NCI-H1436 (cell line): Measurements from ENCODE around the gene IL34.
"Not testable (repeated sequence)": the region's sequence is repeated elsewhere in the genome, so short reads cannot be mapped to it uniquely, and the experiment has no call there.

Experiments used
- DNase-seq: peaks from one replicate; lab custom pipeline; 2025; lab: John Stamatoyannopoulos, UW

IL34 gene

DNA sequence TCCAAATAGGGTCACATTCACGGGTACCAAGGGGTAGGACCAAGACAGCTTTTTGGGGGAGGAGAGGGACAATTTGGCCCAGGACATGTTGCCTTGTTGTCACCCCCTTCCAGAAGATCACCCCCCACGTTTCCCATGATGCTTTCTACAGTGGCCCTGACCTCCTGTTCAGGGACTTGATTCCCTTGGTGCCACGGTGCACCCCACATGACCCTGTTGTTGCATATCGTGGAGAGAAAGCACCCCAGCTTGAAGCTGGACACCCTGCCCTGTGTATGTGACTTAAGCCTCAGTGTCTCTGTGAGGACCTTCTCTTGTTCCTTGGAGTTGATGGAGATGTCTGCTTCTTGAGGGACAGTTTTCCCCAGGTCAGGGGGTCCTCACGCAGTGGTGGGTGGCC, 12.6 kb downstream of the IL34 start:
- DNase-seq: no peak

GRCh38 chr16:70659546-70659945, 13.2 kb downstream of the IL34 start:
- DNase-seq: no peak

DNA sequence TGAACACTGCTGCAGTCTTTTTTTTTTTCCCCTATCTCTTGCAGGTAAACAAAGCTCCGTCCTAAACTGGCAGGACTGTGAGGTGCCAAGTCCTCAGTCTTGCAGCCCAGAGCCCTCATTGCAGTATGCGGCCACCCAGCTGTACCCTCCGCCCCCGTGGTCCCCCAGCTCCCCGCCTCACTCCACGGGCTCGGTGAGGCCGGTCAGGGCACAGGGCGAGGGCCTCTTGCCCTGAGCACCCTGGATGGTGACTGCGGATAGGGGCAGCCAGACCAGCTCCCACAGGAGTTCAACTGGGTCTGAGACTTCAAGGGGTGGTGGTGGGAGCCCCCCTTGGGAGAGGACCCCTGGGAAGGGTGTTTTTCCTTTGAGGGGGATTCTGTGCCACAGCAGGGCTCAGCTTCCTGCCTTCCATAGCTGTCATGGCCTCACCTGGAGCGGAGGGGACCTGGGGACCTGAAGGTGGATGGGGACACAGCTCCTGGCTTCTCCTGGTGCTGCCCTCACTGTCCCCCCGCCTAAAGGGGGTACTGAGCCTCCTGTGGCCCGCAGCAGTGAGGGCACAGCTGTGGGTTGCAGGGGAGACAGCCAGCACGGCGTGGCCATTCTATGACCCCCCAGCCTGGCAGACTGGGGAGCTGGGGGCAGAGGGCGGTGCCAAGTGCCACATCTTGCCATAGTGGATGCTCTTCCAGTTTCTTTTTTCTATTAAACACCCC, 13.8 kb downstream of the IL34 start:
- DNase-seq: no peak

- DNase-seq: no peak
These were observed 14.5 kb downstream of the IL34 start for GRCh38 chr16:70660672-70661350.

DNA sequence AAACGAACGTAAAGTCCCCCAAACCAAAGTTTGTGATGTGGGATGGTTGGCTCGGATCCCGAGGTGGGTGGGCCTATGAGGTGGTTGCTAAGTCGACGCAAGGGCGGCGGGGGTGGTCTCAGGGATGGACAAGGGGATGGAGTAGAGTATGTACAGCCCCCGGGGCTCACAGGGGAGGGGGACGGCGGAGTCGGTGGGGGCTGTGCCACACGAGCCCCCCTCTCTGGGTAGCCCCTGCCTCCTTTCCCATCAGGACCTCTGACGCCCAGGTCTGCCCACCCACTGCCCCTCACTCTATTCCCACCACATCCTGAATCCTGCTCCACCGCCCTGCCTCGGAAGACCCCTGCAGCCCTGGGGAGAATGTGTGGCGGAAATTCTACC, 15.2 kb downstream of the IL34 start:
- DNase-seq: no peak

DNA sequence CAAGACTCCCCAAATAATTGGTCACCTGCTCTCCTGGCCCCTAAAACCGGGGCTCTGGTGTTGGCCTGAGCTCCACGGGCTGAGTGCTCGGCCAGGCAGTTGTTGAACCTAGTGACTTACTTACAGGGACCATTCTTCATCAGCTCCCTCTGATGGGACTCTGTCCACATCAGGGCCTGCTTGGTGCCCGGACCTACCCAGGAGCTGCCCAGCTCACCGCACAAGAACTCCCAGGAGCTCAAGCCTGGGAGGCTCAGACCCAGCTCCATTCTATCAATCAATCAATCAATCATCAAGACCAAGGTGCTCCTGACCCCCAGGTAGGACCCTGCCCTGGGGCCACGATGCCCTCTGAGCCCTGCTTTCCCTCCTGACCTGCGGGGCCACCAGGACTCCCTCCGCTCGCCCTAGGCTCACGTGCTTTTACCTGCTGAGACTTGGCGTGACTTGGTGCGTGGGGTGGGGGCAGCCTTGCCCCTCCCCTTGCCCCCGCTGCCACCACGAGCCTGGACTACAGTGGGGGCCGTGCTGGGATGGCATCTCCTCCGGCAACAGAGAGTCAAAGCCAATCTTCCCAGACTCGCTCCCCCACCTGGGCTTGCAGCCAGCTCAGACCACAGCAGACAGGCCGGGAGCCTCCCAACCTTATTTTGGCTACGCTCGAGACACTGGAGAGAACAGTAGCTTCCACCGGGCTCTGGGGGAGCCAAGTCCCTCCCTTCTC, 15.7 kb downstream of the IL34 start:
- no peak for DNase-seq

GRCh38 chr16:70662991-70663523, 16.7 kb downstream of the IL34 start:
- DNase-seq: no peak

DNA sequence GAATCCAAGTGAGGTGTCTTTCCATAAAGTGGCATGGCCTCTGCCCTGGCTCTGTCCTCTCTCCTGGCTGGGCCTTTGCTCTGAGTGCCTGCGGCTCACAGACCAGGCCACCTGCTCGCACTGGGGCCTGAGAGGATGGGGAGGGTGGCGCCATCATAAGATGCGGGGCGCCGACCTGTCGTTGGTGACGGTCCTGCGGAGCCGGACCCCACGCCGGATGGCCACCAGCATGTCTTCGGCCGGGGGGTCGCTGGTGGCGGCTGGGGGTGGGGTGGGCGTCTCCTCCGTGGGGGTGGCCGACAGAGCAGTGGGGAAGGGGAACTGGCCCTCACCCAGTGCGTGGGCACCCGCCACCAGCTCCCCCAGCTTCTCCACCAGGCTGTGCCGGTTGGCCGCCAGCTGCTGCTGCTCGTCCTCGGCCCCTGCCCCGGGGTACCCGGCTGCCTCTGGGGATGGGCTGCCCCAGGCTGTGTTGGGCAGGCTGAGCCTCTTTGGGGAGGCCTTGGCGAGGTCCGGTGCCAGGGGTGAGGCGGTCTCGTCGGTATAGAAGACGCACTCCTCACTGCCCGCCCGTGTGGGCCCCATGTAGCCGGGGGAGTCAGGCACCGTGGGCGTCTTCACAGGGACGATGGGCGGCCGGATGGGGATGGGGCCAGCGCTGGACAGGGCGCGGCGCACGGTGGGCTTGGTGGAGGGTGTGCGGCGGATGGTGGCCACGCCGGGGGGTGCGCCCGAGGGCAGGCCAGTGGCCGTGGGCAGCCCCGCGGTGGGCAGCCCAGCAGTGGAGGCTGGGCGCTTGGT, 17.4 kb downstream of the IL34 start:
- DNase-seq: no peak

- no peak for DNase-seq
These were observed 18.2 kb downstream of the IL34 start for GRCh38 chr16:70664325-70665112.

DNA sequence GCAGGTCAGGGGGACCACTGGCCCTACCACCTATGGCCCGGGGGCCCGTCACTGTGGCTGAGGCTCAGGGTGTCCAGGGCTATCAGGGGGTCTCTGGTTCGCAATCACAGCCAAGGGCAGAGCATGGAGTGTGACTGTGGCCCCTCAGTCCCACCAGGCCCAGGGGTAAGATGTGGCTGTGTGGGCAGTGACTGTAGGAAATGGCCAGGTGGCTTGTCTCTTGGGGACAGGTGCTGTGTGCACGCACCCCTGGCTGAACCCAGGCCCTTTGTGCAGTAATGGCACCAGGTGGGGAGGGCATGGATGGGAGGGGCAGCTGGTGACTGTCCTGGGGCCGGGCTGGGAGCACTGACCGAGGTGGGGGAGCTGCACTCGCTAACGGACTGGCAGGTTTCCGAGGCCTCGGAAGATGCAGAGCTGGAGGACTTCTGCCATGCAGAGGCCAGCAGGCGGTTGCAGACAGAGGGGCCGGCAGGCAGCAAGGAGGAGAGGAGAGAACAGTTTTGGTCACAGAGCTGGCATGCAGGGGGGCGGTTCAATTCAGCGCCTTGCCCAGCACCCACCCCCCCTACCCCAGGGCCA, 18.8 kb downstream of the IL34 start:
- no peak for DNase-seq

DNA sequence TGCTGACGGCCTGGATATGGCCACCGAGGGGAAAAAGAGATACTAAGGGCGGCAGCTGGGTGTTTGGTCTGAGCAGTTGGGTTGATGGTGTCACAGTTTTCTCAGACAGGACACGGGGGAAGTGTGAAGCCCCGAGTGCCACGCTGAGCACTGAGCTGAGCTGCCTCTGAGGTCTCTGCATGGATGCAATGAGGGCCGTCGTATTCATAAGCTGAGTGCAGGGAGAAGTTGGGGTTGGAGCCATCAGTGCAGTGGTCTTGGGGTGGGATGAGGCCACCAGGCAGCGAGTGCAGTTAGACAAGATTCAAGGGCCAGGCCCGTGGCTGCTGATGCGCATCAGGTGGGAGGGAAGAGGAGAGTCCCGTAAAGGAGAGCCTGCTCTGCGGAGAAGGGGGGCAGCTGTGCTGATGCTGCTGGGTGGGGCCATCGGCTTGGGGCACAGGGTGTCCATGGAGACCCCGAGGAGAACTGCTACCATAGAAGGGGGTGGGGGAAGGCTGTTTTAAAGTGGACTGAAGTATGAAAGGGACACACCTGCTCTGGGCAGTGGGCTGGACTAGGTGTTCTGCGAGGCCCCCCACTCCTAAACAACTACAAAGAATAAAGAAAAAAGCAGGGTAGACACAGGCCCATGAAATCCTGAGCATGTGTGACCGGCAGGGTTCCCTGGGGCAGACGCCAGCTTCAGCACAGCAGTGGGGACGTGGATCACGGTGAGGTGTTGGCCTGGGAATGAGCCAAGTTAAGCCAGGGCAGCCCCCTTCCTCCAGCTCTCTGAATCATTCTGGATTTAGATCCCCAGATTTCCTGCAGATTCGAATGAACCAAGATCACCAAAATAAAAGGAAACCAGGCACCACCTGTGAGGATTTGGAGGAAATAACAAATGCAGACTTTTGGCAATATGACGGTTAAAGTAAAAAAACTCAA, 19.7 kb downstream of the IL34 start:
- no peak for DNase-seq

- DNase-seq: no peak
These were observed 23.8 kb downstream of the IL34 start for GRCh38 chr16:70670175-70670574.

GRCh38 chr16:70670938-70671337, 24.6 kb downstream of the IL34 start:
- DNase-seq: not testable (repeated sequence)

DNA sequence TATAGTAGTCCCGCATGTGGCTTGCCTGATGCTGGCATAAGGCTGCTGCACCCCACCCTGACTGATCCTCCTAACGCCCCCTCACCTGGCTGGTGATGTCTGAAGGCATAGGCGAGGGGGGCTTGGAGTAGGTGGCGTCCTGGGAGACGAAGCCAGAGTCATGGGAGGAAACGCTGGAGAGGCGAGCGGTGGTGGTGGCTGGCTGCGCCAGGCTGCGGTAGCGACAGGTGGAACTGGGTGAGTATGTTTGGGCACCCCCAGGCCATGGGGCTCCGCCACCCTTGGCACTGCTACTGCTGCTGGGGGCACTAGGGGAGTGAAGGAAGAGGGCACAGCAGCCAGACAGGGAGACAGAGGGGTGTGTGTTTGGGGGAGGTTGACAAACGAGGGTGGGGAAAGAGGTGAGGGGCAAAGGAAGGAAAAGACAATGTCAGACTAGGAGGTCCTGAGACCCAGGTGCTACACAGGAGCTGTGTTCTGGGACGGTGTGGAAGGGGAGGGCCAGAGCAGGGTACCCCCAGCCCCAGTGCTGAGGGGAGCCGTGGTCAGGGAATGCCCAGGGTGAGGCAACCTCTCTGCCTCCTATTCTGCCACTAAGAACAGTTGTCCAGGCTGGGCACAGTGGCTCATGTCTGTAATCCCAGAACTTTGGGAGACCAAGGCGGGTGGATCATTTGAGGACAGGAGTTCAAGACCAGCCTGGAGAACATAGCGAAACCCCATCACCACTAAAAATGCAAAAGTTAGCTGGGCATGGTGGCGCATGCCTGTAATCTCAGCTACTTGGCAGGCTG, 28.1 kb downstream of the IL34 start:
- DNase-seq: no peak

- no peak for DNase-seq
These were observed 29.6 kb downstream of the IL34 start for GRCh38 chr16:70675851-70676513.

GRCh38 chr16:70676675-70677498, 30.5 kb downstream of the IL34 start:
- DNase-seq: no peak

- DNase-seq: no peak
These were observed 31.3 kb downstream of the IL34 start for GRCh38 chr16:70677499-70678120.
